K562 treated with DMSO at 1 percent for 12 hours (cell line): Measurements from ENCODE around the gene PTK7. TPM values are rescaled to one million over a fixed set of nuclear protein-coding genes. Genes with fewer than 3 reads are reported as not detected.

Experiments
- total RNA-seq: library from RNA; unstranded; fragments of 300-600 nt; gene quantifications from 2 replicates; pipeline ENCODE4 v1.2.3, GENCODE V29; 2022; ENCODE audit not compliant: insufficient read depth

The PTK7 gene
- 9.1 and 16.9 TPM in 2 replicates for total RNA-seq

DNA sequence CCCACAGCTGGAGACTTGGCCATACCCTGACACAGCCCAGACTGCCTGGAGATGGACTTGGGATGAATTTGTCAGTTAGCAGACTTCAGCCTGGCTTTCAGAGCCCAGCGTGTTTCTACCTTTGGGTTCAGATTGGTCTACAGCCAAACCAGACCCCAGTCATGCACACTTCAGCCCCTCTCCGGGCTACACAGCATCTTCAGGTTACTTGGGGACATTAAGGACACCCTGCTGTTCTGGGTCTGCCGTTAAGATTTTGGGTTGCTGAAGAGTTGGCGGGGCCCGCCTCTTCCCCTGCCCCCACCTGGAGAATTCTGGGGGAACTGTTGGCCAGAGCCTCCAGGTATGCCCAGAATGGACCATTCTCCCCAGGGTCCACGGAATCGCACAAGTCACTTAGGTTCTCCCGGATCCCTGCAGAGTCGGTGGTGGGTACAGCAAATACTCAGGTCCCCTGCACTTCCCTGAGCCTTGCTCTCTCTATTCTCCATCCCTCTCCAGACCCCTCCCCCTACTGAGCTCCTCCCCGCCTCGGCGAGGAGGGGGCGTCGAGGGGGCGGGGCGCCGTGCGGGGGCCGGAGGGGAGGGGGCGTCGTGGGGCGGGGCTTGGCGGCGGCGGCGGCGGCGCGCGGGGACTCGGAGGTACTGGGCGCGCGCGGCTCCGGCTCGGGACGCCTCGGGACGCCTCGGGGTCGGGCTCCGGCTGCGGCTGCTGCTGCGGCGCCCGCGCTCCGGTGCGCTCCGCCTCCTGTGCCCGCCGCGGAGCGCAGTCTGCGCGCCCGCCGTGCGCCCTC, at the start of gene PTK7:
PTK7 (plus strand) TSS at position 645 of the 794 bp plus-strand sequence. CDS start 175 bp downstream, outside the sequence.

DNA sequence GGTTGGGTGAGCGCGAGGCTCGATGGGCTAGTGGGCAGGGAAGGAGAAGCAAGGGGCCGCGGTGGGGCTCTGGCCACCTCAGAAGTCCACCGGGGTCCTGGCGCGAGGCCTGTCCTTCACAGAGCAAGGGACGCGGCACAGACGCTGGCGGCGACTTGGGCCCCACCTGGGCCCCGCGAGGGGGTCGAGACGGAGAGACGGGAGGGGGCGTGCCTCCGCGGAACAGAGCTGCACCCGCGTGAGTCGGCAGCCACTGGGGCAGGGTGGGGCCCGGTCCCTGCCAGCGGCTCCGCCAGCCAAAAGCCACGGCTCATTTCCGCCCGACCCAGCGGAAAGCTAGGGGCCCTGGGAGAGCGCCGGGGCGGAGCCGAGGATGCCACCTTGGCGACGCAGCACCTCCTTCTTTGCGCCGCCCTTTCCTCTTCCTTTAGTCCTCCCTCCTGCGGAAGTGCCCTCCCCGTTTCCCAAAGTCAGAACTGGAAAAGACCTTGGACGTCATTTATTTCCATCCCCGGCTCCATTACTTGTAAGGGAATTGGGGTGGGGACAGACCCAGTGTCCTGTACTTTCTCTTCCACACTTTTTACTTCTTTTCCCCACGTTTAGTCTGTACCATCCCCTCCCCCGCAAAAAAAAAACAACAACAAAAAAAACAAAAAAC, 22.4 kb upstream of the PTK7 start, which contains the start of gene CUL7:
CUL7 (minus strand) TSS at position 307 of the 661 bp plus-strand sequence. CDS start 1,063 bp downstream, outside the sequence.

DNA sequence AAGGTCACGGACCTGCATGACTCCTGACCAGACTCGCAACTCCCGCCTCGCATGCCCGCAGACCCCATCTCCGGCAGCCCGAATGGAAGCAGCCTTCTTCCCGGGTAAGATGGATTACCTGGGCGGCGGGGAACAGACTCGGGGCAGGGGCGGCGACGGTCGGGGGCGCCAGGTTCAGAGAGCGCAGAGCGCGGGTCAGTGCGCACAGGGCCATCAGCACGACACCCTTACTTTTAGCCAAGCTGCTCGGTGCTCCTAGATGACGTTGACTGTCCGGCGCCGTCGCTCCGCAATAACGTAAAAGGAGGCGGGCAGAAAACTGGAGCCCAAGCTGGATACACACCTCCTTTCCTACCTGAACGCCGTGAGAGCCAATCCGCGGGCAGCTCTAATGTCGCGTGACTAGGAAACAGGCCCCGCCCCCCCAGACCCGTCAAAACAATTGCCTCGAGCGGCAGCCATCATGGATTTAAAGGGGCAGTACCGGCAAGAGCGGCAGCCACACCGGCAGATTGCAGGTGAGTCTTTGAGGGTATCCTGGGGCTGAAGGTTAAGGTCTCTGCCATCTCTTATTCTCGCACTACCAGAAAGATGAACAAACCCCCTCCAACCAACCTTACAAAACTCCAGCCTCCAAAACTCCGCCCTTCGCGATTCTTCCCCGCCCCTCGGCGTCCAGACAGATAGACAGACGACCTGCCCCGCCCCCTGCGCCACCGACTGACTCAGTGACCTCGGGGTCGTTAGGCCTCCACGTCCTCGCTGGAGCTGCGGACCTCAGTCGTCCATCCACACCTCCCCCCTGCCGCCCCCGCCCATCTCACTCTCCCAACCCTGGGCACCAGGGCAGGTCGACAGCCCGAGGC, 16.7 kb upstream of the PTK7 start, which contains the start of the genes KLC4 and MRPL2:
KLC4 (plus strand) TSS at position 464 of the 866 bp plus-strand sequence. CDS start 1,705 bp downstream, outside the sequence.
MRPL2 (minus strand) TSS at position 267 of the 866 bp plus-strand sequence; CDS start at position 214, 53 bp downstream.

DNA sequence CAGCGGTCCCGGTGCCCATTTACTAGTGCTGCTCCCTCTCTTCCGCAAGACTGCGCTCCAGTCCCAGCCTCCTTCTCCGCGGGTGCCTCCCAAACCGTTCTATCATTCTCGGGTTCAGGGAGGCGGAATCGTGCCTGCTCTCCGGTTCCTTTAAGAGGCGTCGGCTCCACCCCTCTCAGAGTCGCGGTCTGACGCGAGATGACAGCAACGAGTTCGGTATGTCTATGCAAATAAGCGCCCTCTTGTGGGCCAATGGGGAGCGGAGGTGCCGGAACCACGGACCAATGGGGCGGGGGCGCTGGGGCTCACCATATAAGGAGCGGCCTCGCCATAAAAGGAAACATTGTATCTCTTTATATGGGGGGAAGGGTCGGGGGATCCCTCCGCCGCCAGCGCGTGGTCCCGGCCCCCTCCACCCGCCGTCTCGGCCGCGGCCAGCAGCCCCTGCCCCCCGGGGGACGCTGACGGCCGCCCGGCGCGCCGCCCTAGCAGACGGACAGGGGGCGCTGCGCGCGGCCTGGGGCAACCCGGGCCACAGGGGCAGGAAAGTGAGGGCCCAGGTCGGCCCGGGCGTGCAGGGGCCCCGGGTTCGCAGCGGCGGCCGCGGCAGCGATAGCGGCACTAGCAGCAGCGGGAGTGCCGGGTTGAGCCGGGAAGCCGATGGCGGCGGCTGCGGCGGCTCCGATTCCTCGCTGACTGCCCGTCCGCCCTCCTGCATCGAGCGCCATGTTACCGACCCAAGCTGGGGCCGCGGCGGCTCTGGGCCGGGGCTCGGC, 95.0 kb downstream of the PTK7 start, which contains the start of gene SRF:
SRF (plus strand) TSS at position 339 of the 776 bp plus-strand sequence; CDS start at position 727, 388 bp downstream.

DNA sequence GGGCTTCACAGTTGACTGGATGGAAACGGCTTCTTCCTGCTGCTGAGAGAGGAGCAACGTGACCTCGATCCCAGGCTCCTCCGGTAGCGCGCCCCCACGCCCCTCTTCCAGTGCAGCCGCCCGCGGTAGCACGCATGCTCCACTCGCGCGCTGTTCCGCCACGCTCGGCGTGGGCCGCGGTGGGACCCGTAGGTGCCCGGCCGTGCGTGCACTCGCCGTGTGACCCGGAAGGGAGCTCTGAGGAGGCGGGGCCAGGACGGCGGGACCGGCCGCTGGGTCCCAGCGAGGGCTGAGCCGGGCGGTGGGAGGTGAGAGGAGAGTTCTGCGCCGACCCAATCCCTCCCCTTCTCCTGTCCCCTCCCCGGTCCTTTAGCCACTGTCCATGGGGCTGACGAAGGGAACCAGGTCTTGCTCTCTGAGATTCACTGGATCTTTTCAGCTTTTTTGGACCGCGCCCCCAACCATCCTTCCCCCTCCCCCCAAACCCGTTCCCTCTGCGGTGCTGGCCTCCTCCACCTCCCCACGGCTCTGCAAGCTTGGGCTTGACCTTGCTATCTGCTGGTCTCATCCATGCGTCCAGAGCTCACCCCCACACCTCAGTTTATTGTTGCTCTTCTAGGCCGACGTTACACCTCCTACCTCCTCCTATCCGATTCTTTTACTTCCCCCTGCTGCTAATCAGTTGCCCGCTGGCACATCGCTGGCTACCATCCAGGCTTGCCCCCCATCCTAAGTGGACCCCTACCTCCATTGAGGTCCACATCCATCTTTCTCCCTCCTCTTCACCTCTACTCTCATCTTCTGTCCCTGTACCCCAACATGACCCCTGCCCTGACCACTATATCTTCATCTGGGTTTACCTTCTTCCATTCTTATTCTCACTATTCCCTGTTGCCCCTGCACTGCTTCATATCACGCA, 106.1 kb downstream of the PTK7 start, which contains the start of gene CUL9:
CUL9 (plus strand) TSS at position 255 of the 919 bp plus-strand sequence. CDS start 2,115 bp downstream, outside the sequence.

Other genes starting within 250 kb of the PTK7 start
- 63.5 and 115 TPM in 2 replicates for gene RPL7L1, start 196.7 kb upstream of the PTK7 start, total RNA-seq
- gene PTCRA, start 160.3 kb upstream of the PTK7 start, total RNA-seq = not detected in 2 replicates
- gene CNPY3, start 146.8 kb upstream of the PTK7 start, total RNA-seq = 26.2 and 29.2 TPM in 2 replicates
- gene GNMT, start 115.6 kb upstream of the PTK7 start, total RNA-seq = not detected in 2 replicates
- gene PEX6, start 97.1 kb upstream of the PTK7 start, total RNA-seq = 40.6 and 51.9 TPM in 2 replicates
- gene PPP2R5D, start 91.7 kb upstream of the PTK7 start, total RNA-seq = 28.8 and 63.1 TPM in 2 replicates
- gene MEA1, start 62.4 kb upstream of the PTK7 start, total RNA-seq = 103 and 123 TPM in 2 replicates
- 176 and 182 TPM in 2 replicates for gene KLHDC3, start 62.1 kb upstream of the PTK7 start, total RNA-seq
- gene RRP36, start 54.7 kb upstream of the PTK7 start, total RNA-seq = 89.7 and 118 TPM in 2 replicates
- 19.4 and 31.7 TPM in 2 replicates for gene CUL7, start 22.5 kb upstream of the PTK7 start, total RNA-seq
- gene MRPL2, start 16.9 kb upstream of the PTK7 start, total RNA-seq = 113 and 127 TPM in 2 replicates
- gene KLC4, start 16.7 kb upstream of the PTK7 start, total RNA-seq = 22.5 and 34.5 TPM in 2 replicates
- gene SRF, start 95.0 kb downstream of the PTK7 start, total RNA-seq = 23.4 and 33.8 TPM in 2 replicates
- 17.5 and 22.0 TPM in 2 replicates for gene CUL9, start 105.9 kb downstream of the PTK7 start, total RNA-seq
- gene DNPH1, start 153.2 kb downstream of the PTK7 start, total RNA-seq = 185 and 274 TPM in 2 replicates
- gene TTBK1, start 167.2 kb downstream of the PTK7 start, total RNA-seq = not detected in 2 replicates
- gene SLC22A7, start 221.9 kb downstream of the PTK7 start, total RNA-seq = not detected in 2 replicates
- 1.3 TPM in 1 of 2 replicates, not detected in the other for gene CRIP3, start 232.5 kb downstream of the PTK7 start, total RNA-seq